Panc1 (cell line): ENCODE data around the gene MYH11. TPM values are rescaled to one million over a fixed set of nuclear protein-coding genes. Genes with fewer than 3 reads are reported as not detected.

ENCODE experiments used
- ATAC-seq: fragments of 200-7000 bp; cut with Tn5 transposase; 2 replicates; pipeline ENCODE4 v1.9.1; 2020; ENCODE audit warnings: mild to moderate bottlenecking, moderate library complexity
- BruUV-seq: library from RNA; stranded (reverse); fragments of 400-500 nt; replicated peaks from 2 replicates; lab custom pipeline; 2021; lab: Mats Ljungman, UMichigan
- CTCF ChIA-PET: fragments of 300-600 bp; sonication (Branson Sonifier 250); formaldehyde crosslinking; loops from one replicate; lab custom pipeline; 2022; ENCODE audit warnings: antibody characterized with exemption; lab: Charles Lee
- POLR2A ChIA-PET: fragments of 300-600 bp; sonication (Branson Sonifier 250); formaldehyde crosslinking; loops from one replicate; lab custom pipeline; 2022; ENCODE audit warnings: antibody characterized with exemption; lab: Charles Lee
- DNase-seq: peaks from one replicate; pipeline ENCODE4 v3.0.0-alpha.2; 2010; ENCODE audit warnings: low read depth, low spot score
- H3K27ac ChIP-seq: 2 replicates; pipeline ENCODE4 v1.5.1; 2011; ENCODE audit warnings: mild to moderate bottlenecking, low read length, inconsistent platforms
- H3K27me3 ChIP-seq: fragments of 200-500 bp; sonication (Bioruptor generic); 2 replicates; pipeline ENCODE4 v1.6.0; 2014; ENCODE audit warnings: low read length, inconsistent platforms; ENCODE audit not compliant: control insufficient read depth, insufficient read depth
- H3K36me3 ChIP-seq: fragments of 200-500 bp; sonication (Bioruptor generic); 2 replicates; pipeline ENCODE4 v1.5.1; 2014; ENCODE audit warnings: inconsistent platforms, mild to moderate bottlenecking, low read length, moderate library complexity; ENCODE audit not compliant: control insufficient read depth, insufficient read depth
- H3K4me1 ChIP-seq: 2 replicates; pipeline ENCODE4 v1.5.1; 2011; ENCODE audit warnings: inconsistent platforms, mild to moderate bottlenecking, low read length, moderate library complexity; ENCODE audit not compliant: control insufficient read depth, insufficient read depth
- H3K4me3 ChIP-seq, 2 experiments: 2 replicates each; pipeline ENCODE4 v1.5.1; 2011 to 2012; ENCODE audit warnings: low read depth in 2 of 2, low read length in 2 of 2, mild to moderate bottlenecking in 2 of 2, inconsistent platforms in 1 of 2, moderate library complexity in 1 of 2
- H3K9me3 ChIP-seq: fragments of 200-500 bp; sonication (Bioruptor generic); 2 replicates; pipeline ENCODE4 v1.5.1; 2014; ENCODE audit warnings: low read depth, mild to moderate bottlenecking, inconsistent platforms, low read length, moderate library complexity; ENCODE audit not compliant: control insufficient read depth, insufficient read depth
- POLR2AphosphoS5 ChIP-seq: IDR thresholded peaks from 2 replicates; pipeline ENCODE4 v1.6.1; 2012; ENCODE audit warnings: mild to moderate bottlenecking, low read depth, low read length, moderate library complexity
- SIN3A ChIP-seq: IDR thresholded peaks from 2 replicates; pipeline ENCODE4 v1.6.1; 2012; ENCODE audit warnings: low read depth, mild to moderate bottlenecking, low read length, moderate library complexity, borderline replicate concordance; ENCODE audit not compliant: insufficient read depth
- TCF7L2 ChIP-seq: IDR thresholded peaks from 2 replicates; pipeline ENCODE4 v1.6.1; 2011; ENCODE audit warnings: mild to moderate bottlenecking, low read depth, low read length, inconsistent platforms
- in situ Hi-C: cut with HindIII; loops from 2 replicates; pipeline ENCODE4 v1.10.0; 2016; ENCODE audit warnings: low sequenced_read_pairs, low pct_unique_long_range_greater_than_20kb
- intact Hi-C: fragments of 100-400 bp; cut with micrococcal nuclease; formaldehyde crosslinking; loops from one replicate; pipeline ENCODE4 v1.10.0; 2022; ENCODE audit not compliant: unreplicated experiment
- total RNA-seq: library from RNA; stranded (reverse); gene quantifications from one replicate; pipeline ENCODE4 v1.2.1, GENCODE V29; 2021; ENCODE audit not compliant: unreplicated experiment
- TF ChIP-seq, protein P1 (sequence below): fragments of 450-650 bp; IDR thresholded peaks from 2 replicates; pipeline ENCODE4 v1.5.1; 2017; ENCODE audit warnings: mild to moderate bottlenecking
- TF ChIP-seq, protein P2 (sequence below), 2 experiments: IDR thresholded peaks; 2 replicates each; pipeline ENCODE4 v1.6.1; 2011 to 2012; ENCODE audit warnings: low read depth in 2 of 2, control low read depth in 1 of 2, low read length in 1 of 2, mild to moderate bottlenecking in 1 of 2, moderate library complexity in 1 of 2; ENCODE audit not compliant: insufficient read depth in 1 of 2

The MYH11 gene
- total RNA-seq, 1 experiment from 2014 or later = 0.51 TPM

DNA sequence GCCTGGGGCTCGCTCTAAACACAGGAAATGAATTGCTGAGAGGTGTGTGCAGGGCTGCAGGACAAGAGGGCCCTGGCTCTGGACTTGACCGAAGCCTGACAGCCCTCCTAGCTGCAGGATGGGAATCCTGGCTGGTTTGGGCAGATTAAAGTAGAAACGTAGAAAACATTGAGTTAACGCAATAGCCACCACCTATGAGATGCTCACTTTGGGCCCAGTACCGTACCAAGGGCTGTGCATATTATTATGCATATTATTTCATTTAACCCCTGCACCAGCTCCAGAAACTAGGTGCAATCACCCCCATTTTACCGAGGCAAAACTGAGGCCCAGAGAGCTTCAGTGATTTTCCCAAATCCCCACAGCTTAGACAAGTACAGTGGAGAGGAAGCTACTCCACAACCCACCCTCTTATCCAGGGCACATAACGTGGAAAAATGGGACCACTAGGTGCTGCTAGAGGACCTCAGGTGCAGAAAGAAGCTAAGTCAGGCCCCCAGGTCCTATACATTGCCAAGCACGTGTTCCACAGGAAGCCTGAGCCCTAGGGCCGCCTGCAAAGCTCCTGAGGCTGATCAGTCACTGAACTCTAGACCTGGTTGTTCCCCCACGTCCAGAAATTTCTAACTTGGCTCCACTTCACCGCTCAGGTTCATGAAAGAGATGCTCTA lies 79.2 kb downstream of the MYH11 start:
- TF ChIP-seq, protein P1, sequence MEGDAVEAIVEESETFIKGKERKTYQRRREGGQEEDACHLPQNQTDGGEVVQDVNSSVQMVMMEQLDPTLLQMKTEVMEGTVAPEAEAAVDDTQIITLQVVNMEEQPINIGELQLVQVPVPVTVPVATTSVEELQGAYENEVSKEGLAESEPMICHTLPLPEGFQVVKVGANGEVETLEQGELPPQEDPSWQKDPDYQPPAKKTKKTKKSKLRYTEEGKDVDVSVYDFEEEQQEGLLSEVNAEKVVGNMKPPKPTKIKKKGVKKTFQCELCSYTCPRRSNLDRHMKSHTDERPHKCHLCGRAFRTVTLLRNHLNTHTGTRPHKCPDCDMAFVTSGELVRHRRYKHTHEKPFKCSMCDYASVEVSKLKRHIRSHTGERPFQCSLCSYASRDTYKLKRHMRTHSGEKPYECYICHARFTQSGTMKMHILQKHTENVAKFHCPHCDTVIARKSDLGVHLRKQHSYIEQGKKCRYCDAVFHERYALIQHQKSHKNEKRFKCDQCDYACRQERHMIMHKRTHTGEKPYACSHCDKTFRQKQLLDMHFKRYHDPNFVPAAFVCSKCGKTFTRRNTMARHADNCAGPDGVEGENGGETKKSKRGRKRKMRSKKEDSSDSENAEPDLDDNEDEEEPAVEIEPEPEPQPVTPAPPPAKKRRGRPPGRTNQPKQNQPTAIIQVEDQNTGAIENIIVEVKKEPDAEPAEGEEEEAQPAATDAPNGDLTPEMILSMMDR = peak; percentile 97
- TF ChIP-seq SIN3A = no peak
- no peaks in the 10 kb centered on the region; the same call in 1 of the 2 replicates for H3K27me3 ChIP-seq
- H3K4me1 ChIP-seq = no peaks in the 10 kb centered on the region; the same call in 1 of the 2 replicates
- H3K36me3 ChIP-seq = no peaks in the 10 kb centered on the region
- intact Hi-C loops (loop anchor here (5.0 to 10.0 kb wide), 3 partner anchors 45 to 417 kb away; no protein-coding TSS in a partner anchor), in situ Hi-C loops (no loop called here)
- no peak overlapping the region for H3K4me3 ChIP-seq
- ChIA-PET POLR2A (no interaction called here), CTCF (interaction anchor here (0.6 to 1.6 kb wide), 11 partner anchors 12 to 274 kb away, joined by 3 to 23 read pairs (median 3); no protein-coding TSS in a partner anchor)
- no peaks in the 10 kb centered on the region for H3K9me3 ChIP-seq
- H3K27ac ChIP-seq = no peak overlapping the region
- BruUV-seq = no TSS peak
- peak; percentile 94 for ATAC-seq
- peak; percentile 51 for DNase-seq

DNA sequence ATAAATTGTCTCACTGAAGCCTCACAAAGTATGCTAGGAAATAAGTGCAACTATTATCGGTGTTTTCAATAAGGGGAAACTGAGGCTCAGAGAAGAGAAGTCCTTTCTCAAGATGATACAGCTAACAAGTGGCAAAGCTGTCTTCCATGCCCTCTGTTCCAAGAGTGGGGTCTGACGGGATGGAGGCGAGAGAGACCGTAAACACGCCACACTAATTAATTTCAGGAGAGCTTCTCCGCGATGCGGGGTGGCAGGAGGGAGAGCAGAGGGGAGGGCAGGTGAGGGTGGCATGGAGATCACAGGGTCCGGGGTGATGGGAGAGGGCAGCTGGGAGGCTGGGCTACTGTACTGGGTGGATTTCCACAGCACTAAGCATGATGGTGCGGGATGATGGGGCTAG lies 80.3 kb downstream of the MYH11 start:
- no peaks in the 10 kb centered on the region for H3K36me3 ChIP-seq
- no peak for DNase-seq
- BruUV-seq = no TSS peak
- in situ Hi-C loops (no loop called here), intact Hi-C loops (loop anchor here (5.0 to 10.0 kb wide), 3 partner anchors 46 to 418 kb away; no protein-coding TSS in a partner anchor)
- H3K27me3 ChIP-seq = no peaks in the 10 kb centered on the region; the same call in 1 of the 2 replicates
- CTCF ChIA-PET = interaction anchor here (1.0 kb wide), 1 partner anchor 53 kb away, joined by 3 read pairs; no protein-coding TSS in a partner anchor
- no peak overlapping the region for H3K4me3 ChIP-seq
- no peak overlapping the region for H3K27ac ChIP-seq
- ATAC-seq = no peak
- TF ChIP-seq, protein P1 = no peak
- TF ChIP-seq, protein P2, sequence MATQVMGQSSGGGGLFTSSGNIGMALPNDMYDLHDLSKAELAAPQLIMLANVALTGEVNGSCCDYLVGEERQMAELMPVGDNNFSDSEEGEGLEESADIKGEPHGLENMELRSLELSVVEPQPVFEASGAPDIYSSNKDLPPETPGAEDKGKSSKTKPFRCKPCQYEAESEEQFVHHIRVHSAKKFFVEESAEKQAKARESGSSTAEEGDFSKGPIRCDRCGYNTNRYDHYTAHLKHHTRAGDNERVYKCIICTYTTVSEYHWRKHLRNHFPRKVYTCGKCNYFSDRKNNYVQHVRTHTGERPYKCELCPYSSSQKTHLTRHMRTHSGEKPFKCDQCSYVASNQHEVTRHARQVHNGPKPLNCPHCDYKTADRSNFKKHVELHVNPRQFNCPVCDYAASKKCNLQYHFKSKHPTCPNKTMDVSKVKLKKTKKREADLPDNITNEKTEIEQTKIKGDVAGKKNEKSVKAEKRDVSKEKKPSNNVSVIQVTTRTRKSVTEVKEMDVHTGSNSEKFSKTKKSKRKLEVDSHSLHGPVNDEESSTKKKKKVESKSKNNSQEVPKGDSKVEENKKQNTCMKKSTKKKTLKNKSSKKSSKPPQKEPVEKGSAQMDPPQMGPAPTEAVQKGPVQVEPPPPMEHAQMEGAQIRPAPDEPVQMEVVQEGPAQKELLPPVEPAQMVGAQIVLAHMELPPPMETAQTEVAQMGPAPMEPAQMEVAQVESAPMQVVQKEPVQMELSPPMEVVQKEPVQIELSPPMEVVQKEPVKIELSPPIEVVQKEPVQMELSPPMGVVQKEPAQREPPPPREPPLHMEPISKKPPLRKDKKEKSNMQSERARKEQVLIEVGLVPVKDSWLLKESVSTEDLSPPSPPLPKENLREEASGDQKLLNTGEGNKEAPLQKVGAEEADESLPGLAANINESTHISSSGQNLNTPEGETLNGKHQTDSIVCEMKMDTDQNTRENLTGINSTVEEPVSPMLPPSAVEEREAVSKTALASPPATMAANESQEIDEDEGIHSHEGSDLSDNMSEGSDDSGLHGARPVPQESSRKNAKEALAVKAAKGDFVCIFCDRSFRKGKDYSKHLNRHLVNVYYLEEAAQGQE (IDR thresholded peaks at IDR 0.05; ENCODE audit: insufficient read depth in 1 of 2, low read depth in 2 of 2, low read length in 1 of 2) = no peak
- TF ChIP-seq POLR2AphosphoS5 (no peak), TCF7L2 (no peak), SIN3A (no peak)
- no peaks in the 10 kb centered on the region for H3K9me3 ChIP-seq
- POLR2A ChIA-PET = no interaction called here
- no peaks in the 10 kb centered on the region; the same call in 1 of the 2 replicates for H3K4me1 ChIP-seq
